CD4-positive, alpha-beta T cell (primary cell): ENCODE results near the gene CD9. TPM values are rescaled to one million over a fixed set of nuclear protein-coding genes. Genes with fewer than 3 reads are reported as not detected.

Source experiments
- ATAC-seq: fragments of 200-7000 bp; cut with Tn5 transposase; one replicate; pipeline ENCODE4 v1.10.0; 2022; ENCODE audit warnings: mild to moderate bottlenecking; ENCODE audit not compliant: poor library complexity
- CTCF ChIA-PET: fragments of 350-600 bp; sonication (Branson Sonifier 250); formaldehyde crosslinking; loops from one replicate; lab custom pipeline; 2021; ENCODE audit warnings: antibody characterized with exemption, inconsistent platforms; lab: Charles Lee
- POLR2A ChIA-PET: fragments of 350-600 bp; sonication (Branson Sonifier 250); formaldehyde crosslinking; loops from one replicate; lab custom pipeline; 2021; ENCODE audit warnings: antibody characterized with exemption, inconsistent platforms; lab: Charles Lee
- DNase-seq, 14 experiments: peaks; one replicate each; pipeline ENCODE4 v3.0.0-alpha.2; 2013 to 2020; ENCODE audit warnings: mixed read lengths in 2 of 14
- H3K27ac ChIP-seq, 2 donors: one replicate each; pipeline versions ENCODE4 v1.5.1 to v1.7.0; 2013; ENCODE audit warnings: low read length in 2 of 2, low read depth in 1 of 2, mild to moderate bottlenecking in 1 of 2
- H3K27me3 ChIP-seq, 2 experiments: 1 replicate in 1 of 2; 2 replicates in 1 of 2; pipeline versions ENCODE4 v1.6.1 to v1.7.0; 2013; ENCODE audit warnings: low read length in 2 of 2, control low read depth in 1 of 2, mild to moderate bottlenecking in 1 of 2, moderate library complexity in 1 of 2; ENCODE audit not compliant: insufficient read depth in 2 of 2, control insufficient read depth in 1 of 2
- H3K36me3 ChIP-seq: one replicate; pipeline ENCODE4 v1.6.1; 2013; ENCODE audit warnings: low read length, control low read depth; ENCODE audit not compliant: insufficient read depth
- H3K4me1 ChIP-seq: one replicate; pipeline ENCODE4 v1.6.1; 2013; ENCODE audit warnings: low read length, control low read depth; ENCODE audit not compliant: insufficient read depth
- H3K4me3 ChIP-seq: one replicate; pipeline ENCODE4 v1.5.1; 2013; ENCODE audit warnings: mild to moderate bottlenecking, low read length, moderate library complexity
- H3K9me3 ChIP-seq, 2 experiments: 1 replicate in 1 of 2; 2 replicates in 1 of 2; pipeline versions ENCODE4 v1.6.1 to v1.7.0; 2013; ENCODE audit warnings: low read length in 2 of 2, mild to moderate bottlenecking in 2 of 2, control low read depth in 1 of 2, moderate library complexity in 1 of 2; ENCODE audit not compliant: control insufficient read depth in 1 of 2, insufficient read depth in 1 of 2
- H3K27ac Mint-ChIP-seq: one replicate; pipeline ENCODE4 v1.8.0; 2020; ENCODE audit warnings: mixed read lengths
- H3K27me3 Mint-ChIP-seq: one replicate; pipeline ENCODE4 v1.8.0; 2021; ENCODE audit warnings: mixed read lengths
- H3K36me3 Mint-ChIP-seq: one replicate; pipeline ENCODE4 v1.8.0; 2021; ENCODE audit warnings: low read depth, mixed read lengths
- H3K4me1 Mint-ChIP-seq: one replicate; pipeline ENCODE4 v1.8.0; 2021; ENCODE audit warnings: low read depth, mixed read lengths
- H3K4me3 Mint-ChIP-seq: one replicate; pipeline ENCODE4 v1.8.0; 2020; ENCODE audit warnings: mild to moderate bottlenecking, mixed read lengths
- H3K9me3 Mint-ChIP-seq: one replicate; pipeline ENCODE4 v1.8.0; 2020; ENCODE audit warnings: mixed read lengths
- intact Hi-C, 2 experiments: fragments of 100-400 bp; cut with DNase I in 1 of 2; cut with micrococcal nuclease in 1 of 2; formaldehyde crosslinking; loops; one replicate each; pipeline versions ENCODE4 v1.15.1 to v1.9.0; 2023 to 2025; cut with DNase I, micrococcal nuclease
- total RNA-seq, 174 experiments: library from RNA in 2 of 174; stranded (reverse) in 2 of 174; gene quantifications; one replicate each; pipeline ENCODE4 v1.2.3 and lab custom pipeline; 2021 to 2026
- TF ChIP-seq, protein P1 (sequence below): fragments of 200-600 bp; IDR thresholded peaks from one replicate; pipeline ENCODE4 v1.8.0; 2022; ENCODE audit warnings: antibody characterized with exemption, mild to moderate bottlenecking

Gene CD9
- total RNA-seq, 2 experiments from 2014 or later: 0.36 to 0.66 TPM

DNA sequence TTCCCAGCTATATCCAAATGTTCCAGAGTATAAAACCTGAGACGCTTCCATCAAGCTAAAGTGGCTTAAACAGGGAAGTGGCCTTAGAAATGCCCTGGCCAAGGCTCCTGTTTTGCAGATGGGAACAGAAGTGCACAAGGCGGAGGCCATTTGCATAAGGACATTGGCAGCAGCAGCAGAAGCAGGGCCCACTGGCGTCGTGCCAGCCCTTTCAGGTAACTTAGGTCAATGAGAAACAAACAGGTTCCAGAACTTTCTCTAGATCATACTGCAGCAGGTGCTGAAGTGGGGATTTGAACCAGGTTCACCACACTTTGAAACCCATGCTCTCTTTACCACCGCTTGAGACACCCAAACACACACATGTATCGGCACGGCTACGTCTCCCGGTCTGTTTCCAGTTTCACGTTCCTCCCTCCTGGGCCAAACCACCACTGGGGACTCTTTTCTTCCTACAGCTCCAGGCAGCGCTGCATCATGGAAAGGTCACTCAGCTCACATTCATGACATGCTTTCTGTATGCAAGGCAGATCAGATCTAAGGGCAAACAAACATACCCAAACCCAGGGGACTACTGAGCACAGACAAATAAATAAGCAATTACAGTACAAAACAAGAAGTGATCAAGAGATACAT lies 64.3 kb downstream of the CD9 start:
- CTCF ChIA-PET: no interaction called here
- H3K27me3 Mint-ChIP-seq: peaks cover 4% of the 10 kb centered on the region

DNA sequence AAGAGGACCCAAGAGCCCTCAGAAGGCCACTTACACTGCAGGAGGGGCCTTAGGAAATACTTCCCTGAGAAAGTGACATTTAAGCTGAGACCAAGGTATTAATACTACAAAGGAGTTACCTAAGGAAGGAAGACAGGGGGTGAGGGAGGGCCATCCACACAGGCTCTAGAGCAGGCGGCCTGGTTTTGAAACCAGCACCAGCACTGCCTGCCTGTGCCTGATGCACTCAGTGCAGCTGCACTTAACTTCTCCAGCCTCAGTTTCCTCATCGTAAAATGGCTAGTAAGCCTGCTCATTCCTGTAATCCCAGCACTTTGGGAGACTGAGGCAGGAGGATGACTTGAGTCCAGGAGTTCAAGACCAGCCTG lies 64.8 kb downstream of the CD9 start:
- Mint-ChIP-seq H3K4me1 (no peaks in the 10 kb centered on the region), H3K4me3 (no peak overlapping the region), H3K27me3 (peaks cover 4% of the 10 kb centered on the region), H3K27ac (no peak overlapping the region), H3K9me3 (no peaks in the 10 kb centered on the region), H3K36me3 (no peaks in the 10 kb centered on the region)
- H3K27me3 ChIP-seq: no peaks in the 10 kb centered on the region
- ChIA-PET POLR2A (no interaction called here), CTCF (no interaction called here)
- DNase-seq (no peak), ATAC-seq (no peak)
- intact Hi-C loops: no loop called here
- TF ChIP-seq, protein P1, sequence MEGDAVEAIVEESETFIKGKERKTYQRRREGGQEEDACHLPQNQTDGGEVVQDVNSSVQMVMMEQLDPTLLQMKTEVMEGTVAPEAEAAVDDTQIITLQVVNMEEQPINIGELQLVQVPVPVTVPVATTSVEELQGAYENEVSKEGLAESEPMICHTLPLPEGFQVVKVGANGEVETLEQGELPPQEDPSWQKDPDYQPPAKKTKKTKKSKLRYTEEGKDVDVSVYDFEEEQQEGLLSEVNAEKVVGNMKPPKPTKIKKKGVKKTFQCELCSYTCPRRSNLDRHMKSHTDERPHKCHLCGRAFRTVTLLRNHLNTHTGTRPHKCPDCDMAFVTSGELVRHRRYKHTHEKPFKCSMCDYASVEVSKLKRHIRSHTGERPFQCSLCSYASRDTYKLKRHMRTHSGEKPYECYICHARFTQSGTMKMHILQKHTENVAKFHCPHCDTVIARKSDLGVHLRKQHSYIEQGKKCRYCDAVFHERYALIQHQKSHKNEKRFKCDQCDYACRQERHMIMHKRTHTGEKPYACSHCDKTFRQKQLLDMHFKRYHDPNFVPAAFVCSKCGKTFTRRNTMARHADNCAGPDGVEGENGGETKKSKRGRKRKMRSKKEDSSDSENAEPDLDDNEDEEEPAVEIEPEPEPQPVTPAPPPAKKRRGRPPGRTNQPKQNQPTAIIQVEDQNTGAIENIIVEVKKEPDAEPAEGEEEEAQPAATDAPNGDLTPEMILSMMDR: no peak
- no peak overlapping the region for H3K27ac ChIP-seq
- no peaks in the 10 kb centered on the region for H3K4me1 ChIP-seq
- no peaks in the 10 kb centered on the region for H3K9me3 ChIP-seq
- H3K36me3 ChIP-seq: no peaks in the 10 kb centered on the region
- H3K4me3 ChIP-seq: no peak overlapping the region

More for the DNA sequence above, 64.3 kb downstream of the CD9 start:
- intact Hi-C loops: no loop called here
- Mint-ChIP-seq H3K27ac (no peak overlapping the region), H3K36me3 (no peaks in the 10 kb centered on the region), H3K4me1 (no peaks in the 10 kb centered on the region), H3K4me3 (no peak overlapping the region), H3K9me3 (no peaks in the 10 kb centered on the region)
- Histone ChIP-seq H3K27ac (no peak overlapping the region), H3K4me3 (no peak overlapping the region), H3K9me3 (no peaks in the 10 kb centered on the region), H3K4me1 (no peaks in the 10 kb centered on the region), H3K27me3 (no peaks in the 10 kb centered on the region), H3K36me3 (no peaks in the 10 kb centered on the region)
- DNase-seq (no peak), ATAC-seq (no peak)
- TF ChIP-seq, protein P1: no peak
- POLR2A ChIA-PET: no interaction called here

DNA sequence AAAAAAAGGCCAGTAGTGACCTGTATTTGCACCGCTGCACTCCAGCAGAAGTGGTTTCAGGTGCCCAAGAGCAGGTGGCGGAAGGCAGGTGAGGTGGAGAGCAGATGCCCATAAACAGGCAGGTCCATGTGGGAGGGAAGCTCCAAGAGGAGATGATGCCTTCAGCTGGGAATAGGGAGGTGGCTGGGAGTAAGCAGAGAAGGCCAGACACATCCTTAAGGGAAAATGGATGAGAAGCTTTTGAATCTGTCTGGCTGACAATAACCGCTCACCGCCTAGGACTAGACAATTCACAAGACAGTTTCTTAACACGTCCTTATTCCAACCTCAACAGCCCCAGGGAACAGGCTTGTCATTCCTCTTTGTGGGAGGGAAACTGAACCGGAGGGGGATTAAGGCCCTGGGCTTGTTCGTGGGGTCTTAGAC lies 66.4 kb downstream of the CD9 start:
- Histone ChIP-seq H3K27ac (no peak overlapping the region), H3K4me3 (no peak overlapping the region), H3K4me1 (no peaks in the 10 kb centered on the region), H3K9me3 (no peaks in the 10 kb centered on the region), H3K36me3 (no peaks in the 10 kb centered on the region), H3K27me3 (no peaks in the 10 kb centered on the region)
- intact Hi-C loops: no loop called here
- Mint-ChIP-seq H3K9me3 (no peaks in the 10 kb centered on the region), H3K27me3 (peaks cover 4% of the 10 kb centered on the region), H3K4me3 (no peak overlapping the region), H3K27ac (no peak overlapping the region), H3K4me1 (no peaks in the 10 kb centered on the region), H3K36me3 (no peaks in the 10 kb centered on the region)
- TF ChIP-seq, protein P1: no peak
- ChIA-PET CTCF (interaction anchor here (1.0 kb wide), 1 partner anchor 12 kb away, joined by 3 read pairs; no protein-coding TSS in a partner anchor), POLR2A (no interaction called here)
- no peak for DNase-seq
- ATAC-seq: no peak
